IMR-90 (cell line): ENCODE results near the gene LCE1F. TPM values are rescaled to one million over a fixed set of nuclear protein-coding genes. Genes with fewer than 3 reads are reported as not detected.

Source experiments
- ATAC-seq: fragments of 200-7000 bp; cut with Tn5 transposase; 2 replicates; pipeline ENCODE4 v1.9.1; 2020; ENCODE audit warnings: low read depth, mild to moderate bottlenecking, moderate library complexity
- BruUV-seq: library from RNA; stranded (reverse); fragments of 400-500 nt; replicated peaks from 2 replicates; lab custom pipeline; 2021; lab: Mats Ljungman, UMichigan
- CTCF ChIA-PET: fragments of 300-600 bp; formaldehyde crosslinking; extraction: SDS; loops from one replicate; lab custom pipeline; 2021; ENCODE audit warnings: antibody characterized with exemption; lab: Yijun Ruan, JAX
- POLR2A ChIA-PET: fragments of 300-600 bp; sonication (Branson Sonifier 250); formaldehyde crosslinking; loops from one replicate; lab custom pipeline; 2022; ENCODE audit warnings: antibody characterized with exemption; ENCODE audit not compliant: unreplicated experiment; lab: Charles Lee
- DNase-seq: peaks from one replicate; pipeline ENCODE4 v3.0.0; 2013
- H2AFZ ChIP-seq: replicated peaks from 2 replicates; pipeline ENCODE3; 2013; ENCODE audit warnings: low read length, mild to moderate bottlenecking; ENCODE audit not compliant: poor library complexity
- H2AK5ac ChIP-seq: 2 replicates; pipeline ENCODE4 v1.6.1; 2013; ENCODE audit warnings: low read depth, low read length, inconsistent platforms
- H2AK9ac ChIP-seq: replicated peaks from 2 replicates; pipeline ENCODE3; 2013; ENCODE audit warnings: mild to moderate bottlenecking, low read depth, low read length, moderate library complexity; ENCODE audit not compliant: poor library complexity
- H2BK120ac ChIP-seq: 2 replicates; pipeline ENCODE4 v1.6.1; 2013; ENCODE audit warnings: low read depth, low read length, inconsistent platforms
- H2BK15ac ChIP-seq: 3 replicates; pipeline ENCODE4 v1.6.1; 2013; ENCODE audit warnings: low read depth, low read length, inconsistent platforms
- H2BK20ac ChIP-seq: 2 replicates; pipeline ENCODE4 v1.6.1; 2013; ENCODE audit warnings: low read depth, mild to moderate bottlenecking, inconsistent platforms, low read length, moderate library complexity
- H2BK5ac ChIP-seq: 2 replicates; pipeline ENCODE4 v1.6.1; 2013; ENCODE audit warnings: mild to moderate bottlenecking, low read depth, low read length, inconsistent platforms; ENCODE audit not compliant: poor library complexity, severe bottlenecking
- H3K14ac ChIP-seq: replicated peaks from 2 replicates; pipeline ENCODE4 v1.6.1; 2013; ENCODE audit warnings: low read depth, low read length, inconsistent platforms
- H3K18ac ChIP-seq: 2 replicates; pipeline ENCODE4 v1.6.1; 2013; ENCODE audit warnings: low read depth, low read length, control low read depth
- H3K23ac ChIP-seq: 2 replicates; pipeline ENCODE4 v1.6.1; 2013; ENCODE audit warnings: low read depth, low read length, inconsistent platforms
- H3K27ac ChIP-seq: 2 replicates; pipeline ENCODE4 v1.5.1; 2013; ENCODE audit warnings: mild to moderate bottlenecking, control low read depth, low read length; ENCODE audit not compliant: insufficient read depth
- H3K27me3 ChIP-seq: 2 replicates; pipeline ENCODE4 v1.6.1; 2013; ENCODE audit warnings: low read length; ENCODE audit not compliant: control insufficient read depth, insufficient read depth
- H3K36me3 ChIP-seq: 2 replicates; pipeline ENCODE4 v1.6.1; 2013; ENCODE audit warnings: low read length, mixed read lengths; ENCODE audit not compliant: control insufficient read depth, insufficient read depth
- H3K4ac ChIP-seq: 2 replicates; pipeline ENCODE4 v1.6.1; 2013; ENCODE audit warnings: low read depth, low read length, inconsistent platforms
- H3K4me1 ChIP-seq: 2 replicates; pipeline ENCODE4 v1.6.1; 2013; ENCODE audit warnings: low read length, mixed read lengths; ENCODE audit not compliant: control insufficient read depth, insufficient read depth
- H3K4me2 ChIP-seq: 2 replicates; pipeline ENCODE4 v1.6.1; 2013; ENCODE audit warnings: low read depth, mild to moderate bottlenecking, control low read depth, low read length, moderate library complexity
- H3K4me3 ChIP-seq: 2 replicates; pipeline ENCODE4 v1.5.1; 2013; ENCODE audit warnings: low read depth, mild to moderate bottlenecking, control low read depth, low read length, moderate library complexity; ENCODE audit not compliant: insufficient read depth
- H3K56ac ChIP-seq: 2 replicates; pipeline ENCODE4 v1.6.1; 2013; ENCODE audit warnings: low read length, inconsistent platforms; ENCODE audit not compliant: insufficient read depth; ENCODE audit errors: extremely low read depth
- H3K79me1 ChIP-seq, 2 experiments: 2 replicates each; pipeline ENCODE4 v1.6.1; 2013; ENCODE audit warnings: low read length in 2 of 2, inconsistent platforms in 1 of 2, low read depth in 1 of 2
- H3K9ac ChIP-seq: 2 replicates; pipeline ENCODE4 v1.6.1; 2013; ENCODE audit warnings: low read depth, low read length, control low read depth
- H3K9me1 ChIP-seq: 2 replicates; pipeline ENCODE4 v1.6.1; 2013; ENCODE audit warnings: low read length, inconsistent platforms; ENCODE audit not compliant: insufficient read depth
- H3K9me3 ChIP-seq: 2 replicates; pipeline ENCODE4 v1.6.1; 2013; ENCODE audit warnings: low read length; ENCODE audit not compliant: control insufficient read depth, insufficient read depth
- H4K20me1 ChIP-seq: 2 replicates; pipeline ENCODE4 v1.6.1; 2013; ENCODE audit warnings: low read length, inconsistent platforms; ENCODE audit not compliant: insufficient read depth
- H4K5ac ChIP-seq: 2 replicates; pipeline ENCODE4 v1.6.1; 2013; ENCODE audit warnings: mild to moderate bottlenecking, low read depth, low read length, control low read depth
- H4K8ac ChIP-seq, 2 experiments: 2 replicates each; pipeline ENCODE4 v1.6.1; 2013; ENCODE audit warnings: low read depth in 2 of 2, low read length in 2 of 2, control low read depth in 1 of 2, inconsistent platforms in 1 of 2
- H4K91ac ChIP-seq: 2 replicates; pipeline ENCODE4 v1.6.1; 2013; ENCODE audit warnings: low read depth, low read length, inconsistent platforms; ENCODE audit not compliant: insufficient read depth
- CEBPB ChIP-seq: IDR thresholded peaks from 2 replicates; pipeline ENCODE4 v1.6.1; 2012; ENCODE audit warnings: low read depth, low read length, improper control_type of control experiment
- CHD1 ChIP-seq: IDR thresholded peaks from 2 replicates; pipeline ENCODE4 v1.6.1; 2012; ENCODE audit warnings: low read depth, low read length, improper control_type of control experiment
- FOS ChIP-seq: fragments of 150-350 bp; IDR thresholded peaks from 2 replicates; pipeline ENCODE4 v1.6.1; 2016; ENCODE audit warnings: low read depth, low read length
- MAFK ChIP-seq: IDR thresholded peaks from 2 replicates; pipeline ENCODE4 v1.6.1; 2012; ENCODE audit warnings: low read depth, low read length, improper control_type of control experiment
- MAZ ChIP-seq: IDR thresholded peaks from 2 replicates; pipeline ENCODE4 v1.6.1; 2012; ENCODE audit warnings: low read depth, mild to moderate bottlenecking, low read length, improper control_type of control experiment, moderate library complexity, borderline replicate concordance
- MXI1 ChIP-seq: IDR thresholded peaks from 2 replicates; pipeline ENCODE4 v1.6.1; 2012; ENCODE audit warnings: low read depth, mild to moderate bottlenecking, low read length, moderate library complexity, borderline replicate concordance
- POLR2A ChIP-seq: IDR thresholded peaks from 2 replicates; pipeline ENCODE4 v1.6.1; 2012; ENCODE audit warnings: mild to moderate bottlenecking, low read depth, low read length
- RAD21 ChIP-seq: IDR thresholded peaks from 2 replicates; pipeline ENCODE4 v1.6.1; 2012; ENCODE audit warnings: low read length, improper control_type of control experiment
- RCOR1 ChIP-seq: IDR thresholded peaks from 2 replicates; pipeline ENCODE4 v1.6.1; 2012; ENCODE audit warnings: mild to moderate bottlenecking, low read length, improper control_type of control experiment; ENCODE audit not compliant: insufficient replicate concordance
- SMC3 ChIP-seq: fragments of 150-350 bp; IDR thresholded peaks from 2 replicates; pipeline ENCODE4 v1.6.1; 2016; ENCODE audit warnings: low read depth, mild to moderate bottlenecking, antibody characterized with exemption, low read length, moderate library complexity
- USF2 ChIP-seq: fragments of 150-350 bp; IDR thresholded peaks from 2 replicates; pipeline ENCODE4 v1.6.1; 2017; ENCODE audit warnings: mild to moderate bottlenecking, antibody characterized with exemption, low read length, low read depth
- WGBS, 2 experiments: methylation state at CpG; one replicate each; pipeline versions ENCODE4 v1.1.5 to v1.1.7; 2013; ENCODE audit warnings: missing lambda C conversion rate in 2 of 2; ENCODE audit not compliant: insufficient read length in 1 of 2; ENCODE audit errors: extremely low coverage in 2 of 2; 5-methylcytosine and 5-hydroxymethylcytosine counted together
- dilution Hi-C: fragments of 300-500 bp; cut with HindIII; formaldehyde crosslinking; loops from one replicate; pipeline ENCODE4 v1.14.3; 2018; ENCODE audit warnings: low sequenced_read_pairs; ENCODE audit not compliant: unreplicated experiment
- in situ Hi-C: fragments of 300-500 bp; cut with MboI; formaldehyde crosslinking; loops from 3 replicates; pipeline ENCODE4 v1.14.3; 2019; ENCODE audit warnings: low sequenced_read_pairs, inconsistent platforms, mixed read lengths
- intact Hi-C: fragments of 100-400 bp; cut with micrococcal nuclease; formaldehyde crosslinking; loops from 2 replicates; pipeline ENCODE4 v1.10.0; 2022
- polyA plus RNA-seq, 3 experiments: library from polyadenylated mRNA; depleted of rRNA; stranded (reverse); fragments of >200 nt; gene quantifications; 2 replicates each; pipeline ENCODE4 v1.2.3, GENCODE V29; 2012; ENCODE audit warnings: low replicate concordance in 1 of 3
- total RNA-seq: library from RNA; depleted of rRNA; stranded (reverse); fragments of >200 nt; gene quantifications from 2 replicates; pipeline ENCODE4 v1.2.3, GENCODE V29; 2012

The LCE1F gene
- total and polyA plus RNA-seq, 2 of the 4 experiments (the other 2 are of a cell fraction) = not detected

- H2AFZ ChIP-seq = no peak overlapping the region
Measured at GRCh38 chr1:152737997-152738396, 36.9 kb upstream of the LCE1F start.

More at GRCh38 chr1:152737997-152738396, 36.9 kb upstream of the LCE1F start:
- Histone ChIP-seq H2AK9ac (no peak overlapping the region), H3K27me3 (no peaks in the 10 kb centered on the region), H4K20me1 (no peaks in the 10 kb centered on the region), H3K9me3 (no peaks in the 10 kb centered on the region), H3K56ac (no peak overlapping the region), H3K4ac (no peak overlapping the region), H3K36me3 (no peaks in the 10 kb centered on the region), H3K4me3 (no peak overlapping the region), H4K5ac (no peak overlapping the region), H3K18ac (no peak overlapping the region), H3K9ac (no peak overlapping the region), H3K4me1 (no peaks in the 10 kb centered on the region), H3K4me2 (no peak overlapping the region), H2BK20ac (no peak overlapping the region), H3K23ac (no peak overlapping the region), H2BK15ac (no peak overlapping the region), H3K27ac (no peak overlapping the region), H2BK120ac (no peak overlapping the region), H4K91ac (no peak overlapping the region), H4K8ac (no peak overlapping the region), H3K14ac (no peak overlapping the region), H3K79me1 (no peaks in the 10 kb centered on the region), H3K9me1 (no peaks in the 10 kb centered on the region), H2BK5ac (no peak overlapping the region), H2AK5ac (no peak overlapping the region)
- ATAC-seq (no peak), DNase-seq (no peak)
- in situ Hi-C loops (no loop called here), dilution Hi-C loops (no loop called here), intact Hi-C loops (no loop called here)
- no TSS peak for BruUV-seq
- ChIA-PET CTCF (no interaction called here), POLR2A (no interaction called here)
- TF ChIP-seq POLR2A (no peak), CEBPB (no peak), CHD1 (no peak), RAD21 (no peak), USF2 (no peak), MXI1 (no peak), RCOR1 (no peak), MAZ (no peak), SMC3 (no peak), FOS (no peak), MAFK (no peak)
- WGBS, 2 experiments = no CpG with 5 or more reads among the region's 5 CpGs
